Measurements from ENCODE around the gene SYPL1. TPM values are rescaled to one million over a fixed set of nuclear protein-coding genes. Genes with fewer than 3 reads are reported as not detected.

The SYPL1 gene
- polyA plus RNA-seq, 1 donor from 2014 or later, result 17.4 TPM

GRCh38 chr7:106061301-106061979, 50.7 kb downstream of the SYPL1 start:
- Histone ChIP-seq H3K4me2 (ENCODE audit: low read length) (no peak overlapping the region), H3K27me3 (ENCODE audit: insufficient read depth, low read depth, low read length) (no peaks in the 10 kb centered on the region), H4K20me1 (ENCODE audit: insufficient read depth) (no peaks in the 10 kb centered on the region), H3K79me2 (replicated peaks; ENCODE audit: insufficient read depth, low read length) (no peaks in the 10 kb centered on the region), H3K9me2 (ENCODE audit: insufficient read depth, low read length) (no peaks in the 10 kb centered on the region), H3K36me3 (ENCODE audit: insufficient read depth, low read length) (no peaks in the 10 kb centered on the region), H3K9ac (ENCODE audit: low read length) (no peak overlapping the region), H3K9me3 (ENCODE audit: low read length) (no peaks in the 10 kb centered on the region), H3K4me3 (ENCODE audit: low read length) (no peak overlapping the region), H3F3A (ENCODE audit: insufficient read depth, low read length, poor library complexity, severe bottlenecking) (no peaks in the 10 kb centered on the region), H2AFZ (ENCODE audit: low read depth, low read length) (no peak overlapping the region), H3K27ac (ENCODE audit: low read length) (no peak overlapping the region)
- TF ChIP-seq RAD21 (conservative IDR thresholded peaks at IDR 0.05) (no peak), MXI1 (conservative IDR thresholded peaks at IDR 0.05; ENCODE audit: poor library complexity, severe bottlenecking) (no peak), SMC3 (conservative IDR thresholded peaks at IDR 0.05; ENCODE audit: poor library complexity) (no peak), EZH2 (IDR thresholded peaks at IDR 0.05; ENCODE audit: borderline replicate concordance, insufficient read depth, low read length, poor library complexity, severe bottlenecking) (no peak), POLR2AphosphoS5 (IDR thresholded peaks at IDR 0.05) (no peak), CTCF (IDR thresholded peaks at IDR 0.05; ENCODE audit: poor library complexity, severe bottlenecking) (no peak), TAF1 (IDR thresholded peaks at IDR 0.05; ENCODE audit: low read depth) (no peak), REST (IDR thresholded peaks at IDR 0.05; ENCODE audit: borderline replicate concordance) (no peak), EP300 (conservative IDR thresholded peaks at IDR 0.05; ENCODE audit: poor library complexity, severe bottlenecking) (no peak)

GRCh38 chr7:106060394-106060920, 51.7 kb downstream of the SYPL1 start:
- no peak for TF ChIP-seq EP300 (conservative IDR thresholded peaks at IDR 0.05; ENCODE audit: poor library complexity, severe bottlenecking)
- TF ChIP-seq POLR2AphosphoS5 (IDR thresholded peaks at IDR 0.05), result no peak
- no peak for TF ChIP-seq EZH2 (IDR thresholded peaks at IDR 0.05; ENCODE audit: borderline replicate concordance, insufficient read depth, low read length, poor library complexity, severe bottlenecking)
- no peak for TF ChIP-seq REST (IDR thresholded peaks at IDR 0.05; ENCODE audit: borderline replicate concordance)
- no peak for TF ChIP-seq SMC3 (conservative IDR thresholded peaks at IDR 0.05; ENCODE audit: poor library complexity)
- no peaks in the 10 kb centered on the region for H3K9me2 ChIP-seq (ENCODE audit: insufficient read depth, low read length)
- H4K20me1 ChIP-seq (ENCODE audit: insufficient read depth), result no peaks in the 10 kb centered on the region
- no peak overlapping the region for H2AFZ ChIP-seq (ENCODE audit: low read depth, low read length)
- H3K27me3 ChIP-seq (ENCODE audit: insufficient read depth, low read depth, low read length), result no peaks in the 10 kb centered on the region
- H3F3A ChIP-seq (ENCODE audit: insufficient read depth, low read length, poor library complexity, severe bottlenecking), result no peaks in the 10 kb centered on the region
- H3K79me2 ChIP-seq (replicated peaks; ENCODE audit: insufficient read depth, low read length), result no peaks in the 10 kb centered on the region
- H3K9ac ChIP-seq (ENCODE audit: low read length), result no peak overlapping the region
- H3K36me3 ChIP-seq (ENCODE audit: insufficient read depth, low read length), result no peaks in the 10 kb centered on the region
- H3K4me3 ChIP-seq (ENCODE audit: low read length), result no peak overlapping the region
- no peaks in the 10 kb centered on the region for H3K9me3 ChIP-seq (ENCODE audit: low read length)
- no peak overlapping the region for H3K4me2 ChIP-seq (ENCODE audit: low read length)
- H3K27ac ChIP-seq (ENCODE audit: low read length), result no peak overlapping the region
